IMR-90 (cell line): ENCODE results near the gene GPR21. TPM values are rescaled to one million over a fixed set of nuclear protein-coding genes. Genes with fewer than 3 reads are reported as not detected.

Source experiments
- ATAC-seq: fragments of 200-7000 bp; cut with Tn5 transposase; 2 replicates; pipeline ENCODE4 v1.9.1; 2020; ENCODE audit warnings: low read depth, mild to moderate bottlenecking, moderate library complexity
- BruUV-seq: library from RNA; stranded (reverse); fragments of 400-500 nt; replicated peaks from 2 replicates; lab custom pipeline; 2021; lab: Mats Ljungman, UMichigan
- CTCF ChIA-PET: fragments of 300-600 bp; formaldehyde crosslinking; extraction: SDS; loops from one replicate; lab custom pipeline; 2021; ENCODE audit warnings: antibody characterized with exemption; lab: Yijun Ruan, JAX
- POLR2A ChIA-PET: fragments of 300-600 bp; sonication (Branson Sonifier 250); formaldehyde crosslinking; loops from one replicate; lab custom pipeline; 2022; ENCODE audit warnings: antibody characterized with exemption; ENCODE audit not compliant: unreplicated experiment; lab: Charles Lee
- DNase-seq: peaks from one replicate; pipeline ENCODE4 v3.0.0; 2013
- H2AFZ ChIP-seq: replicated peaks from 2 replicates; pipeline ENCODE3; 2013; ENCODE audit warnings: low read length, mild to moderate bottlenecking; ENCODE audit not compliant: poor library complexity
- H2AK5ac ChIP-seq: 2 replicates; pipeline ENCODE4 v1.6.1; 2013; ENCODE audit warnings: low read depth, low read length, inconsistent platforms
- H2AK9ac ChIP-seq: replicated peaks from 2 replicates; pipeline ENCODE3; 2013; ENCODE audit warnings: mild to moderate bottlenecking, low read depth, low read length, moderate library complexity; ENCODE audit not compliant: poor library complexity
- H2BK120ac ChIP-seq: 2 replicates; pipeline ENCODE4 v1.6.1; 2013; ENCODE audit warnings: low read depth, low read length, inconsistent platforms
- H2BK15ac ChIP-seq: 3 replicates; pipeline ENCODE4 v1.6.1; 2013; ENCODE audit warnings: low read depth, low read length, inconsistent platforms
- H2BK20ac ChIP-seq: 2 replicates; pipeline ENCODE4 v1.6.1; 2013; ENCODE audit warnings: low read depth, mild to moderate bottlenecking, inconsistent platforms, low read length, moderate library complexity
- H2BK5ac ChIP-seq: 2 replicates; pipeline ENCODE4 v1.6.1; 2013; ENCODE audit warnings: mild to moderate bottlenecking, low read depth, low read length, inconsistent platforms; ENCODE audit not compliant: poor library complexity, severe bottlenecking
- H3K14ac ChIP-seq: replicated peaks from 2 replicates; pipeline ENCODE4 v1.6.1; 2013; ENCODE audit warnings: low read depth, low read length, inconsistent platforms
- H3K18ac ChIP-seq: 2 replicates; pipeline ENCODE4 v1.6.1; 2013; ENCODE audit warnings: low read depth, low read length, control low read depth
- H3K23ac ChIP-seq: 2 replicates; pipeline ENCODE4 v1.6.1; 2013; ENCODE audit warnings: low read depth, low read length, inconsistent platforms
- H3K27ac ChIP-seq: 2 replicates; pipeline ENCODE4 v1.5.1; 2013; ENCODE audit warnings: mild to moderate bottlenecking, control low read depth, low read length; ENCODE audit not compliant: insufficient read depth
- H3K27me3 ChIP-seq: 2 replicates; pipeline ENCODE4 v1.6.1; 2013; ENCODE audit warnings: low read length; ENCODE audit not compliant: control insufficient read depth, insufficient read depth
- H3K36me3 ChIP-seq: 2 replicates; pipeline ENCODE4 v1.6.1; 2013; ENCODE audit warnings: low read length, mixed read lengths; ENCODE audit not compliant: control insufficient read depth, insufficient read depth
- H3K4ac ChIP-seq: 2 replicates; pipeline ENCODE4 v1.6.1; 2013; ENCODE audit warnings: low read depth, low read length, inconsistent platforms
- H3K4me1 ChIP-seq: 2 replicates; pipeline ENCODE4 v1.6.1; 2013; ENCODE audit warnings: low read length, mixed read lengths; ENCODE audit not compliant: control insufficient read depth, insufficient read depth
- H3K4me2 ChIP-seq: 2 replicates; pipeline ENCODE4 v1.6.1; 2013; ENCODE audit warnings: low read depth, mild to moderate bottlenecking, control low read depth, low read length, moderate library complexity
- H3K4me3 ChIP-seq: 2 replicates; pipeline ENCODE4 v1.5.1; 2013; ENCODE audit warnings: low read depth, mild to moderate bottlenecking, control low read depth, low read length, moderate library complexity; ENCODE audit not compliant: insufficient read depth
- H3K56ac ChIP-seq: 2 replicates; pipeline ENCODE4 v1.6.1; 2013; ENCODE audit warnings: low read length, inconsistent platforms; ENCODE audit not compliant: insufficient read depth; ENCODE audit errors: extremely low read depth
- H3K79me1 ChIP-seq, 2 experiments: 2 replicates each; pipeline ENCODE4 v1.6.1; 2013; ENCODE audit warnings: low read length in 2 of 2, inconsistent platforms in 1 of 2, low read depth in 1 of 2
- H3K9ac ChIP-seq: 2 replicates; pipeline ENCODE4 v1.6.1; 2013; ENCODE audit warnings: low read depth, low read length, control low read depth
- H3K9me1 ChIP-seq: 2 replicates; pipeline ENCODE4 v1.6.1; 2013; ENCODE audit warnings: low read length, inconsistent platforms; ENCODE audit not compliant: insufficient read depth
- H3K9me3 ChIP-seq: 2 replicates; pipeline ENCODE4 v1.6.1; 2013; ENCODE audit warnings: low read length; ENCODE audit not compliant: control insufficient read depth, insufficient read depth
- H4K20me1 ChIP-seq: 2 replicates; pipeline ENCODE4 v1.6.1; 2013; ENCODE audit warnings: low read length, inconsistent platforms; ENCODE audit not compliant: insufficient read depth
- H4K5ac ChIP-seq: 2 replicates; pipeline ENCODE4 v1.6.1; 2013; ENCODE audit warnings: mild to moderate bottlenecking, low read depth, low read length, control low read depth
- H4K8ac ChIP-seq, 2 experiments: 2 replicates each; pipeline ENCODE4 v1.6.1; 2013; ENCODE audit warnings: low read depth in 2 of 2, low read length in 2 of 2, control low read depth in 1 of 2, inconsistent platforms in 1 of 2
- H4K91ac ChIP-seq: 2 replicates; pipeline ENCODE4 v1.6.1; 2013; ENCODE audit warnings: low read depth, low read length, inconsistent platforms; ENCODE audit not compliant: insufficient read depth
- BHLHE40 ChIP-seq: fragments of 150-350 bp; IDR thresholded peaks from 2 replicates; pipeline ENCODE4 v1.6.1; 2016; ENCODE audit warnings: mild to moderate bottlenecking, low read depth, low read length
- CEBPB ChIP-seq: IDR thresholded peaks from 2 replicates; pipeline ENCODE4 v1.6.1; 2012; ENCODE audit warnings: low read depth, low read length, improper control_type of control experiment
- CHD1 ChIP-seq: IDR thresholded peaks from 2 replicates; pipeline ENCODE4 v1.6.1; 2012; ENCODE audit warnings: low read depth, low read length, improper control_type of control experiment
- CTCF ChIP-seq: conservative IDR thresholded peaks from 2 replicates; pipeline ENCODE4 v1.5.1; 2012; ENCODE audit warnings: mild to moderate bottlenecking, low read depth, low read length, improper control_type of control experiment
- ELK1 ChIP-seq: fragments of 150-350 bp; IDR thresholded peaks from 2 replicates; pipeline ENCODE4 v1.6.1; 2016; ENCODE audit warnings: low read depth, mild to moderate bottlenecking, low read length, moderate library complexity, borderline replicate concordance
- FOS ChIP-seq: fragments of 150-350 bp; IDR thresholded peaks from 2 replicates; pipeline ENCODE4 v1.6.1; 2016; ENCODE audit warnings: low read depth, low read length
- MAFK ChIP-seq: IDR thresholded peaks from 2 replicates; pipeline ENCODE4 v1.6.1; 2012; ENCODE audit warnings: low read depth, low read length, improper control_type of control experiment
- MXI1 ChIP-seq: IDR thresholded peaks from 2 replicates; pipeline ENCODE4 v1.6.1; 2012; ENCODE audit warnings: low read depth, mild to moderate bottlenecking, low read length, moderate library complexity, borderline replicate concordance
- NFE2L2 ChIP-seq: fragments of 150-350 bp; IDR thresholded peaks from 2 replicates; pipeline ENCODE4 v1.6.1; 2016; ENCODE audit warnings: low read depth, mild to moderate bottlenecking, low read length
- POLR2A ChIP-seq: IDR thresholded peaks from 2 replicates; pipeline ENCODE4 v1.6.1; 2012; ENCODE audit warnings: mild to moderate bottlenecking, low read depth, low read length
- RAD21 ChIP-seq: IDR thresholded peaks from 2 replicates; pipeline ENCODE4 v1.6.1; 2012; ENCODE audit warnings: low read length, improper control_type of control experiment
- RCOR1 ChIP-seq: IDR thresholded peaks from 2 replicates; pipeline ENCODE4 v1.6.1; 2012; ENCODE audit warnings: mild to moderate bottlenecking, low read length, improper control_type of control experiment; ENCODE audit not compliant: insufficient replicate concordance
- RFX5 ChIP-seq: IDR thresholded peaks from 2 replicates; pipeline ENCODE4 v1.8.0; 2012; ENCODE audit warnings: low read depth, mild to moderate bottlenecking, low read length, moderate library complexity
- SMC3 ChIP-seq: fragments of 150-350 bp; IDR thresholded peaks from 2 replicates; pipeline ENCODE4 v1.6.1; 2016; ENCODE audit warnings: low read depth, mild to moderate bottlenecking, antibody characterized with exemption, low read length, moderate library complexity
- USF2 ChIP-seq: fragments of 150-350 bp; IDR thresholded peaks from 2 replicates; pipeline ENCODE4 v1.6.1; 2017; ENCODE audit warnings: mild to moderate bottlenecking, antibody characterized with exemption, low read length, low read depth
- WGBS, 2 experiments: methylation state at CpG; one replicate each; pipeline versions ENCODE4 v1.1.5 to v1.1.7; 2013; ENCODE audit warnings: missing lambda C conversion rate in 2 of 2; ENCODE audit not compliant: insufficient read length in 1 of 2; ENCODE audit errors: extremely low coverage in 2 of 2; 5-methylcytosine and 5-hydroxymethylcytosine counted together
- dilution Hi-C: fragments of 300-500 bp; cut with HindIII; formaldehyde crosslinking; loops from one replicate; pipeline ENCODE4 v1.14.3; 2018; ENCODE audit warnings: low sequenced_read_pairs; ENCODE audit not compliant: unreplicated experiment
- in situ Hi-C: fragments of 300-500 bp; cut with MboI; formaldehyde crosslinking; loops from 3 replicates; pipeline ENCODE4 v1.14.3; 2019; ENCODE audit warnings: low sequenced_read_pairs, inconsistent platforms, mixed read lengths
- intact Hi-C: fragments of 100-400 bp; cut with micrococcal nuclease; formaldehyde crosslinking; loops from 2 replicates; pipeline ENCODE4 v1.10.0; 2022
- polyA plus RNA-seq, 3 experiments: library from polyadenylated mRNA; depleted of rRNA; stranded (reverse); fragments of >200 nt; gene quantifications; 2 replicates each; pipeline ENCODE4 v1.2.3, GENCODE V29; 2012; ENCODE audit warnings: low replicate concordance in 1 of 3
- total RNA-seq: library from RNA; depleted of rRNA; stranded (reverse); fragments of >200 nt; gene quantifications from 2 replicates; pipeline ENCODE4 v1.2.3, GENCODE V29; 2012

Gene GPR21
- total and polyA plus RNA-seq, 2 of the 4 experiments (the other 2 are of a cell fraction), result 0.90 TPM; not detected in 1

GRCh38 chr9:123073441-123073840 is 40.0 kb downstream of the GPR21 start:
- TF ChIP-seq SMC3 (no peak), CEBPB (no peak), POLR2A (no peak), MAFK (no peak), RCOR1 (no peak), USF2 (no peak), CTCF (no peak), RFX5 (no peak), CHD1 (no peak), NFE2L2 (no peak), RAD21 (no peak), MXI1 (no peak), FOS (no peak), BHLHE40 (no peak), ELK1 (no peak)
- Histone ChIP-seq H3K27me3 (no peaks in the 10 kb centered on the region), H3K14ac (peak overlapping the region; percentile 66), H3K23ac (peak overlapping the region; percentile 51; the same call in 1 of the 2 replicates), H3K9me3 (no peaks in the 10 kb centered on the region), H2BK15ac (peak overlapping the region; percentile 2; the same call in 1 of the 3 replicates), H4K5ac (peak overlapping the region; percentile 73), H3K4ac (peak overlapping the region; percentile 25; the same call in 1 of the 2 replicates), H3K36me3 (peaks cover 13% of the 10 kb centered on the region), H3K4me1 (peaks cover 9% of the 10 kb centered on the region), H3K18ac (peak overlapping the region; percentile 39; the same call in 1 of the 2 replicates), H4K8ac (peak overlapping the region; percentile 22 to 67), H3K4me2 (peak overlapping the region; percentile 69; the same call in 1 of the 2 replicates), H4K20me1 (peaks cover 4% of the 10 kb centered on the region; the same call in 1 of the 2 replicates), H2BK5ac (peak overlapping the region; percentile 63), H3K9ac (no peak overlapping the region), H4K91ac (peak overlapping the region; percentile 54), H3K9me1 (peaks cover 11% of the 10 kb centered on the region), H2AK9ac (no peak overlapping the region), H3K27ac (peak overlapping the region; percentile 37; the same call in 1 of the 2 replicates), H3K56ac (0 out of 2 replicates have a peak overlapping the region, but pooled peaks have one; percentile 2), H3K79me1 (peaks cover 0 to 18% of the 10 kb centered on the region in 2 experiments; a peak in 2 of 4 replicates), H2AK5ac (no peak overlapping the region; the same call in 1 of the 2 replicates), H2BK120ac (peak overlapping the region; percentile 33), H2AFZ (no peak overlapping the region), H2BK20ac (peak overlapping the region; percentile 49), H3K4me3 (no peak overlapping the region)
- no TSS peak for BruUV-seq
- intact Hi-C loops (no loop called here), in situ Hi-C loops (no loop called here), dilution Hi-C loops (no loop called here)
- DNase-seq, result no peak
- no CpG with 5 or more reads among the region's 5 CpGs for WGBS, 2 experiments
- ChIA-PET POLR2A (interaction anchor here (0.7 kb wide), 1 partner anchor 54 kb away, joined by 3 read pairs; no protein-coding TSS in a partner anchor), CTCF (no interaction called here)
- no peak for ATAC-seq
